HUES6 (cell line): ENCODE measurements around the gene EFCAB6.

ENCODE experiments used
- H3K27ac ChIP-seq: 2 replicates; pipeline ENCODE4 v1.7.0; 2013; ENCODE audit warnings: low read depth, mild to moderate bottlenecking, low read length, inconsistent platforms
- H3K27me3 ChIP-seq: 2 replicates; pipeline ENCODE4 v1.6.1; 2013; ENCODE audit warnings: low read length; ENCODE audit not compliant: control insufficient read depth, insufficient read depth
- H3K36me3 ChIP-seq: 2 replicates; pipeline ENCODE4 v1.6.1; 2013; ENCODE audit warnings: low read length; ENCODE audit not compliant: control insufficient read depth, insufficient read depth
- H3K4me1 ChIP-seq: 2 replicates; pipeline ENCODE4 v1.6.1; 2013; ENCODE audit warnings: low read length; ENCODE audit not compliant: control insufficient read depth, insufficient read depth
- H3K4me3 ChIP-seq: 2 replicates; pipeline ENCODE4 v1.5.1; 2013; ENCODE audit warnings: low read depth, low read length
- H3K9ac ChIP-seq: one replicate; pipeline ENCODE4 v1.6.1; 2013; ENCODE audit warnings: mild to moderate bottlenecking, low read length
- H3K9me3 ChIP-seq: 2 replicates; pipeline ENCODE4 v1.6.1; 2013; ENCODE audit warnings: low read depth, low read length; ENCODE audit not compliant: control insufficient read depth, insufficient read depth

The EFCAB6 gene

GRCh38 chr22:43796567-43796966, 15.5 kb downstream of the EFCAB6 start:
- no peak overlapping the region for H3K9ac ChIP-seq
- H3K27ac ChIP-seq, result no peak overlapping the region
- no peaks in the 10 kb centered on the region for H3K4me1 ChIP-seq
- no peaks in the 10 kb centered on the region for H3K9me3 ChIP-seq
- no peaks in the 10 kb centered on the region for H3K36me3 ChIP-seq
- no peaks in the 10 kb centered on the region for H3K27me3 ChIP-seq
- H3K4me3 ChIP-seq, result no peak overlapping the region

DNA sequence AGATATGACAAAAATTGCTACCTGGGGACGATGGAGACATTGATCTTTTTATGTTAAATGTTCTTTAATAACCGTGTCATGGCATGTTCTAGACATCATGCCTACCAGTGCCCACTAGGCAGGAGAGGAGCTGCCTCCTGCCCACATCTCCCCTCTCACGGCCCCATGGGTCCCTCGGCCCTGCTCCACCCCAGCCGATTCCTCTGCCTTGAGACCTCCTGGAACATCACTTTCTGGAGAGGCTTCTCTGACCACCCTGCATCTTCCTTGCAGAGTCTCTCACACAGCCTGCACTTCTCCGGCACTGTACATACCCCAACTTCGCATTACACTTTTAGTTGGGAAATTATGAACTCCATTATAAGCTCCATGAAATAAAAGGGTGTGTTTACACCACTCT, 16.8 kb downstream of the EFCAB6 start:
- Histone ChIP-seq H3K4me3 (no peak overlapping the region), H3K27me3 (no peaks in the 10 kb centered on the region), H3K36me3 (no peaks in the 10 kb centered on the region)

GRCh38 chr22:43792905-43793304, 19.2 kb downstream of the EFCAB6 start:
- Histone ChIP-seq H3K27me3 (peaks cover 2% of the 10 kb centered on the region; the same call in 1 of the 2 replicates), H3K4me1 (no peaks in the 10 kb centered on the region)

More for the DNA sequence above, 16.8 kb downstream of the EFCAB6 start:
- H3K9ac ChIP-seq, result no peak overlapping the region
- no peak overlapping the region for H3K27ac ChIP-seq
- no peaks in the 10 kb centered on the region for H3K4me1 ChIP-seq
- no peaks in the 10 kb centered on the region for H3K9me3 ChIP-seq

GRCh38 chr22:43789452-43789851, 22.7 kb downstream of the EFCAB6 start:
- no peak overlapping the region for H3K27ac ChIP-seq
- H3K9ac ChIP-seq, result no peak overlapping the region
- H3K27me3 ChIP-seq, result peaks cover 2% of the 10 kb centered on the region; the same call in 1 of the 2 replicates
- no peaks in the 10 kb centered on the region for H3K4me1 ChIP-seq
- H3K4me3 ChIP-seq, result no peak overlapping the region
- no peaks in the 10 kb centered on the region for H3K36me3 ChIP-seq
- no peaks in the 10 kb centered on the region for H3K9me3 ChIP-seq

More at GRCh38 chr22:43792905-43793304, 19.2 kb downstream of the EFCAB6 start:
- H3K9me3 ChIP-seq, result no peaks in the 10 kb centered on the region
- no peak overlapping the region for H3K27ac ChIP-seq
- no peaks in the 10 kb centered on the region for H3K36me3 ChIP-seq
- H3K9ac ChIP-seq, result no peak overlapping the region
- H3K4me3 ChIP-seq, result no peak overlapping the region

- no peak overlapping the region for H3K27ac ChIP-seq
Measured at GRCh38 chr22:43783777-43784176, 28.3 kb downstream of the EFCAB6 start.

GRCh38 chr22:43782448-43782847, 29.7 kb downstream of the EFCAB6 start:
- Histone ChIP-seq H3K27ac (no peak overlapping the region), H3K9ac (no peak overlapping the region), H3K36me3 (no peaks in the 10 kb centered on the region), H3K4me1 (no peaks in the 10 kb centered on the region), H3K9me3 (no peaks in the 10 kb centered on the region), H3K4me3 (no peak overlapping the region), H3K27me3 (no peaks in the 10 kb centered on the region)

More at GRCh38 chr22:43783777-43784176, 28.3 kb downstream of the EFCAB6 start:
- no peaks in the 10 kb centered on the region for H3K27me3 ChIP-seq
- no peaks in the 10 kb centered on the region for H3K9me3 ChIP-seq
- H3K9ac ChIP-seq, result no peak overlapping the region
- no peaks in the 10 kb centered on the region for H3K4me1 ChIP-seq
- no peaks in the 10 kb centered on the region for H3K36me3 ChIP-seq
- no peak overlapping the region for H3K4me3 ChIP-seq

DNA sequence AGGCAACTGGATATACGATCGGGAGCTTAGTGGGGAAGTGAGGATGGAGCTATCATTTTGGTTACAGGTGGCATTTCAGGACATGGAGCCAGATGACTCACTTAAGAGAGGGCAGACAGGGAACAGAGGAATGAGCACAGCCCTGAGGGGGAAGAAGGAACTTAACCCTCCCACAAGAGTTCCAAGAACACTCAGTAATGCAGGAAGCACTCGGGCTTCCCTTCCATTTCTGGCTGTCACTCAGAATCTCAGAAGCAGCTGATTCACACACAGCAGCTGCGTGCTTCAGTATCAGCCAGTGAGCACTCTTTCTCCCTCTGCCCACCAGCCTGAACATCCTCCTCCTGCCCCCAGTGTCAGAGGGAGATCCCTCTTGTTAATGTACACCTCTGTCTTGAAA, 34.8 kb downstream of the EFCAB6 start:
- H3K9ac ChIP-seq, result no peak overlapping the region
- H3K27me3 ChIP-seq, result no peaks in the 10 kb centered on the region
- no peaks in the 10 kb centered on the region for H3K9me3 ChIP-seq
- no peak overlapping the region for H3K27ac ChIP-seq
- no peak overlapping the region for H3K4me3 ChIP-seq
- H3K4me1 ChIP-seq, result no peaks in the 10 kb centered on the region
- H3K36me3 ChIP-seq, result no peaks in the 10 kb centered on the region

GRCh38 chr22:43776081-43776670, 35.9 kb downstream of the EFCAB6 start:
- no peak overlapping the region for H3K4me3 ChIP-seq
- no peaks in the 10 kb centered on the region for H3K9me3 ChIP-seq
- no peaks in the 10 kb centered on the region for H3K27me3 ChIP-seq
- no peaks in the 10 kb centered on the region for H3K36me3 ChIP-seq
- H3K9ac ChIP-seq, result no peak overlapping the region
- H3K4me1 ChIP-seq, result no peaks in the 10 kb centered on the region
- H3K27ac ChIP-seq, result no peak overlapping the region

- Histone ChIP-seq H3K4me1 (no peaks in the 10 kb centered on the region), H3K27ac (no peak overlapping the region), H3K36me3 (no peaks in the 10 kb centered on the region), H3K27me3 (no peaks in the 10 kb centered on the region), H3K9me3 (no peaks in the 10 kb centered on the region), H3K9ac (no peak overlapping the region), H3K4me3 (no peak overlapping the region)
Measured at GRCh38 chr22:43774318-43774915, 37.7 kb downstream of the EFCAB6 start.

DNA sequence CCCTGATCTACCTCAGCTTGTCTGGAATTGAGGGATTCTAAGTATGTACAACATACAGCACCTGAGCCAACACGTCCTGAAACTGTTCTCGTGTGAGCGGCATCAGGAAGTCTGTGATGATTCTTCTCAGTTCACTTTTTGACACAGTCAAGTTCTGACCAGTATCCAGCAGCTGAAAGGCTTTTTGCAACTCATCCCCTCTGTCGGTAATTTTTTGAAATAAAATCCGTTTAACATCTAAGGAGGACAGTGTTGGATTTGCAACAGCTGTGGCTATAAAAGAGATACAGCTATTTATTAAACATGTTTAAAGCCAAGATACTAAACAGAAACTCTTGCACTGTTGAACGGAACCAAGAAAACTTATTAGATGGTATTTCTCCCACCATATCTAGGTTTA, 39.3 kb downstream of the EFCAB6 start:
- no peaks in the 10 kb centered on the region for H3K9me3 ChIP-seq
- no peak overlapping the region for H3K9ac ChIP-seq

DNA sequence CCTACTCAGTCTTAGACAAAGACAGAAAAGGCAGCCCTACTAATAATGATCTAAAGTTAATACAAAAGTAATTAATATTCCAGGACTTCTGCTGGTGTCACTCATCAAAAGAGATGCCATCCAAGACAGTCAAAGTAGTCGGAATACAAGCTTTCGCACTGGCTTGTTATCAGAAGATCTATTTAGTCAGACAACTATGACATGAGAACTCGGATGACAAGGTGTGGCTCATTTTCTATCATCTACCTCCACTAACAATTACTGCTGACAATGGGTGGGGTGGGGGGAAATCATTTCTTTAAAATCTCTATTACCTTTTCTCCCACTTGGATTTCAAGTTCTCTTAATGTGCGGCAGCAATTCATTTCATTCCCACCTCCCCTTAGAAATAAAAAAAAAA, 56.7 kb downstream of the EFCAB6 start:
- H3K4me1 ChIP-seq, result peaks cover 12% of the 10 kb centered on the region
- no peaks in the 10 kb centered on the region for H3K36me3 ChIP-seq
- H3K9ac ChIP-seq, result no peak overlapping the region
- H3K27me3 ChIP-seq, result no peaks in the 10 kb centered on the region
- H3K27ac ChIP-seq, result no peak overlapping the region
- H3K4me3 ChIP-seq, result no peak overlapping the region
- H3K9me3 ChIP-seq, result no peaks in the 10 kb centered on the region

More for the DNA sequence above, 39.3 kb downstream of the EFCAB6 start:
- Histone ChIP-seq H3K4me1 (no peaks in the 10 kb centered on the region), H3K36me3 (no peaks in the 10 kb centered on the region), H3K27me3 (no peaks in the 10 kb centered on the region), H3K4me3 (no peak overlapping the region), H3K27ac (no peak overlapping the region)
